HG03025 (cell line): ENCODE measurements around the gene ARL4A.

ENCODE experiments used
- ATAC-seq: cut with Tn5 transposase; IDR thresholded peaks from one replicate; pipeline ENCODE4 v1.9.1; 2021; ENCODE audit warnings: mild to moderate bottlenecking, moderate library complexity; ENCODE audit not compliant: unreplicated experiment, low FRiP score

ARL4A gene

GRCh38 chr7:12722636-12723605 is 35.5 kb downstream of the ARL4A start:
- no peak for ATAC-seq

GRCh38 chr7:12725575-12726316 is 38.3 kb downstream of the ARL4A start:
- ATAC-seq: no peak

- no peak for ATAC-seq
Observed at GRCh38 chr7:12726908-12727307, 39.5 kb downstream of the ARL4A start.

GRCh38 chr7:12727455-12728191 is 40.2 kb downstream of the ARL4A start:
- no peak for ATAC-seq

GRCh38 chr7:12728192-12728538 is 40.7 kb downstream of the ARL4A start:
- ATAC-seq: no peak

- no peak for ATAC-seq
Observed at GRCh38 chr7:12729112-12729511, 41.7 kb downstream of the ARL4A start.

GRCh38 chr7:12730523-12730922 is 43.1 kb downstream of the ARL4A start:
- no peak for ATAC-seq

- no peak for ATAC-seq
Observed at GRCh38 chr7:12731214-12731656, 43.8 kb downstream of the ARL4A start.

GRCh38 chr7:12731775-12732174 is 44.3 kb downstream of the ARL4A start:
- no peak for ATAC-seq

GRCh38 chr7:12732428-12732827 is 45.0 kb downstream of the ARL4A start:
- ATAC-seq: no peak

GRCh38 chr7:12735923-12736322 is 48.5 kb downstream of the ARL4A start:
- ATAC-seq: no peak

GRCh38 chr7:12737373-12737772 is 49.9 kb downstream of the ARL4A start:
- ATAC-seq: no peak

- no peak for ATAC-seq
Observed at GRCh38 chr7:12737836-12738235, 50.4 kb downstream of the ARL4A start.

GRCh38 chr7:12738665-12739064 is 51.2 kb downstream of the ARL4A start:
- no peak for ATAC-seq
